Mesangial cell (primary cell): ENCODE results near the gene GNPTG. TPM values are rescaled to one million over a fixed set of nuclear protein-coding genes. Genes with fewer than 3 reads are reported as not detected.

Source experiments
- total RNA-seq: library from RNA; depleted of rRNA; stranded (reverse); fragments of >200 nt; gene quantifications from 2 replicates; pipeline ENCODE4 v1.2.3, GENCODE V29; 2015

Gene GNPTG
- total RNA-seq: 36.2 and 92.5 TPM in 2 replicates

GRCh38 chr16:1351582-1352362 is at the start of gene GNPTG, which contains the start of gene TSR3:
Gene GNPTG, plus strand, starts transcription at chr16:1351931. Its CDS starts 35 bp downstream, at chr16:1351966.
Gene TSR3, minus strand, starts transcription at chr16:1351878. Its CDS starts 74 bp downstream, at chr16:1351804.

GRCh38 chr16:1308977-1309885 is 42.5 kb upstream of the GNPTG start, which contains the start of gene UBE2I:
Gene UBE2I, plus strand, starts transcription at chr16:1309636. Its CDS starts 4,395 bp downstream, at chr16:1314031.

GRCh38 chr16:1333149-1333812 is 18.4 kb upstream of the GNPTG start, which contains the start of gene BAIAP3:
Gene BAIAP3, plus strand, starts transcription at chr16:1333645. Its CDS starts 4,905 bp downstream, at chr16:1338550.

Other genes with a start within 250 kb of the GNPTG start
- 3.7 and 36.5 TPM in 2 replicates for gene CACNA1H, start 198.8 kb upstream of the GNPTG start, total RNA-seq
- not detected in 2 replicates for gene TPSG1, start 126.7 kb upstream of the GNPTG start, total RNA-seq
- not detected in 2 replicates for gene TPSB2, start 121.7 kb upstream of the GNPTG start, total RNA-seq
- not detected in 2 replicates for gene TPSAB1, start 111.2 kb upstream of the GNPTG start, total RNA-seq
- not detected in 2 replicates for gene TPSD1, start 95.9 kb upstream of the GNPTG start, total RNA-seq
- gene UBE2I, start 42.3 kb upstream of the GNPTG start, total RNA-seq: 76.8 and 145 TPM in 2 replicates
- gene BAIAP3, start 18.3 kb upstream of the GNPTG start, total RNA-seq: 1.5 and 1.6 TPM in 2 replicates
- 68.2 and 103 TPM in 2 replicates for gene TSR3, start 53 bp upstream of the GNPTG start, total RNA-seq
- 9.6 and 13.7 TPM in 2 replicates for gene UNKL, start 62.8 kb downstream of the GNPTG start, total RNA-seq
- gene UQCC4, start 68.8 kb downstream of the GNPTG start, total RNA-seq: 16.6 and 18.3 TPM in 2 replicates
- gene PERCC1, start 79.1 kb downstream of the GNPTG start, total RNA-seq: not detected in 2 replicates
- gene CCDC154, start 92.6 kb downstream of the GNPTG start, total RNA-seq: 0.16 and 2.2 TPM in 2 replicates
- gene CLCN7, start 123.1 kb downstream of the GNPTG start, total RNA-seq: 90.0 and 174 TPM in 2 replicates
- gene PTX4, start 137.0 kb downstream of the GNPTG start, total RNA-seq: 0.13 TPM in 1 of 2 replicates, not detected in the other
- gene TELO2, start 141.4 kb downstream of the GNPTG start, total RNA-seq: 20.4 and 41.7 TPM in 2 replicates
- gene TMEM204, start 181.7 kb downstream of the GNPTG start, total RNA-seq: 1.6 and 4.4 TPM in 2 replicates